Parathyroid adenoma (tissue), 2 donors: ENCODE measurements around the gene MAML2.

Experiments used
- H2AFZ ChIP-seq: fragments of 300-600 bp; sonication (generic); one replicate; pipeline ENCODE4 v1.7.0; 2017; ENCODE audit warnings: antibody characterized with exemption, mild to moderate bottlenecking
- H3K27ac ChIP-seq: fragments of 300-600 bp; sonication (generic); one replicate; pipeline ENCODE4 v1.7.0; 2017
- H3K27me3 ChIP-seq: fragments of 300-600 bp; sonication (generic); one replicate; pipeline ENCODE4 v1.7.0; 2017; ENCODE audit warnings: low read length; ENCODE audit not compliant: control insufficient read depth, insufficient read depth
- H3K36me3 ChIP-seq: fragments of 300-600 bp; sonication (generic); one replicate; pipeline ENCODE4 v1.7.0; 2017; ENCODE audit warnings: low read length; ENCODE audit not compliant: control insufficient read depth, insufficient read depth
- H3K4me1 ChIP-seq: fragments of 300-600 bp; sonication (generic); one replicate; pipeline ENCODE4 v1.7.0; 2017; ENCODE audit warnings: control low read depth
- H3K4me2 ChIP-seq: fragments of 300-600 bp; sonication (generic); one replicate; pipeline ENCODE4 v1.7.0; 2017; ENCODE audit warnings: low read length
- H3K4me3 ChIP-seq: fragments of 300-600 bp; sonication (generic); one replicate; pipeline ENCODE4 v1.7.0; 2017; ENCODE audit warnings: low read depth, low read length
- H3K79me2 ChIP-seq: fragments of 300-600 bp; sonication (generic); one replicate; pipeline ENCODE4 v1.7.0; 2017; ENCODE audit warnings: control low read depth
- H3K9ac ChIP-seq: fragments of 300-600 bp; sonication (generic); one replicate; pipeline ENCODE4 v1.7.0; 2017; ENCODE audit warnings: mild to moderate bottlenecking
- H3K9me3 ChIP-seq: fragments of 300-600 bp; sonication (generic); one replicate; pipeline ENCODE4 v1.7.0; 2017; ENCODE audit warnings: low read length; ENCODE audit not compliant: control insufficient read depth
- CTCF ChIP-seq: fragments of 300-600 bp; sonication (generic); IDR thresholded peaks from one replicate; pipeline ENCODE4 v1.7.0; 2017; ENCODE audit warnings: antibody characterized with exemption, mild to moderate bottlenecking
- donor health status: primary hyperparathyroidism.

The MAML2 gene

DNA sequence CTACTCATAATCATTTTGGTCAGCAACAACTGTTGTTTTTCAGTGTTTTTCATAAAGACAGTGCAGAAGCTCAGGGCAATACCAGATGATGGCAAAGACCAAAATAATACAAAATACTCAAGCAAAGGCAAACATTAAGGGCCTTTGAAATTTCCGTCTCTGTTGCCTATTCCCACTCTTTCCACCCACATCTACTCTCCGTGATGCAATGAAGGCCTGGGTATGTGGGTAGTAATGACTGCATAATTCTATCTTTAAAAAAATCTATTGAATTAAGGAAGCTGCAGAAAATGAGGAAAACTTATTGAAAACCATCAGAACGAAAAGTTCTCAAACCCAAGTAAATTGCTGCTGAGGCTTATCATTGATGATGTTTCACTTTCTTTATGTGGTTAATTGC is 203.3 kb downstream of the MAML2 start:
- no peaks in the 10 kb centered on the region for H3K9me3 ChIP-seq
- H3K36me3 ChIP-seq = no peaks in the 10 kb centered on the region
- H3K4me3 ChIP-seq = no peak overlapping the region
- no peaks in the 10 kb centered on the region for H3K27me3 ChIP-seq
- no peaks in the 10 kb centered on the region for H3K4me1 ChIP-seq
- H2AFZ ChIP-seq = no peak overlapping the region
- no peak overlapping the region for H3K9ac ChIP-seq
- H3K79me2 ChIP-seq = no peaks in the 10 kb centered on the region
- no peak overlapping the region for H3K27ac ChIP-seq
- no peak for TF ChIP-seq CTCF
- H3K4me2 ChIP-seq = no peak overlapping the region

DNA sequence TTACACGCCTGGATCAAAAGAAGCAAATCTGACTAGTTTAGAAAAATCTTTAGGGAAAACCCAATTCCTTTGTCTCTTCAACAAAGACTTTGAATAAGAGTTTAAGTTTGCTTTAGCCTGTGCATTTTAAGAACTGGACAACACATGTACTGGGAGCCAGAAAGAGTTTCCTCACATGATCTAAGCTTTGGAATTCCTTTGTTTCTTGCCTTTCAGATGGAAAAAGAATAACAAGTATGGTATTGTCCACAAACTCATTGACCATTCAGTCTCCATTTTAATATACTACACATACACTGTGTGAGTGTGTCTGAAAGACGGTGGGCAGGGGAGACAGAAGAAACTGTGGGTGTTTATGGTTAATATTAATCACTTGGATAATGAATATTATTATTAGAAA is 205.6 kb downstream of the MAML2 start:
- Histone ChIP-seq H3K4me1 (no peaks in the 10 kb centered on the region), H3K4me3 (no peak overlapping the region)

GRCh38 chr11:96136613-96137298 is 206.2 kb downstream of the MAML2 start:
- no peaks in the 10 kb centered on the region for H3K4me1 ChIP-seq
- H3K4me2 ChIP-seq = no peak overlapping the region
- H3K9ac ChIP-seq = no peak overlapping the region
- no peak for TF ChIP-seq CTCF
- no peaks in the 10 kb centered on the region for H3K79me2 ChIP-seq
- H3K27ac ChIP-seq = no peak overlapping the region
- no peak overlapping the region for H3K4me3 ChIP-seq
- no peaks in the 10 kb centered on the region for H3K36me3 ChIP-seq
- no peak overlapping the region for H2AFZ ChIP-seq
- H3K9me3 ChIP-seq = no peaks in the 10 kb centered on the region
- no peaks in the 10 kb centered on the region for H3K27me3 ChIP-seq

More for the DNA sequence above, 205.6 kb downstream of the MAML2 start:
- H3K4me2 ChIP-seq = no peak overlapping the region
- H3K9me3 ChIP-seq = no peaks in the 10 kb centered on the region
- H3K27me3 ChIP-seq = no peaks in the 10 kb centered on the region
- no peak overlapping the region for H3K9ac ChIP-seq
- no peak for TF ChIP-seq CTCF
- H2AFZ ChIP-seq = no peak overlapping the region
- no peaks in the 10 kb centered on the region for H3K36me3 ChIP-seq
- no peak overlapping the region for H3K27ac ChIP-seq
- H3K79me2 ChIP-seq = no peaks in the 10 kb centered on the region

- Histone ChIP-seq H3K27ac (no peak overlapping the region), H3K9me3 (no peaks in the 10 kb centered on the region), H3K79me2 (no peaks in the 10 kb centered on the region), H2AFZ (no peak overlapping the region), H3K4me1 (peaks cover 2% of the 10 kb centered on the region), H3K36me3 (no peaks in the 10 kb centered on the region), H3K9ac (no peak overlapping the region), H3K27me3 (no peaks in the 10 kb centered on the region), H3K4me2 (no peak overlapping the region), H3K4me3 (no peak overlapping the region)
- no peak for TF ChIP-seq CTCF
Measured at GRCh38 chr11:96134602-96135001, 208.4 kb downstream of the MAML2 start.

GRCh38 chr11:96132437-96132836 is 210.6 kb downstream of the MAML2 start:
- H3K4me3 ChIP-seq = no peak overlapping the region
- no peaks in the 10 kb centered on the region for H3K9me3 ChIP-seq
- H3K27ac ChIP-seq = no peak overlapping the region
- no peak overlapping the region for H2AFZ ChIP-seq
- no peaks in the 10 kb centered on the region for H3K27me3 ChIP-seq
- no peak overlapping the region for H3K9ac ChIP-seq
- peaks cover 2% of the 10 kb centered on the region for H3K4me1 ChIP-seq
- no peaks in the 10 kb centered on the region for H3K79me2 ChIP-seq
- no peak for TF ChIP-seq CTCF
- H3K36me3 ChIP-seq = no peaks in the 10 kb centered on the region
- no peak overlapping the region for H3K4me2 ChIP-seq
